Bronchial smooth muscle cell (primary cell): ENCODE measurements around the gene P2RY2. TPM values are rescaled to one million over a fixed set of nuclear protein-coding genes. Genes with fewer than 3 reads are reported as not detected.

Experiments
- total RNA-seq: library from RNA; depleted of rRNA; stranded (reverse); fragments of >200 nt; gene quantifications from 2 replicates; pipeline ENCODE4 v1.2.1, GENCODE V29; 2014

The P2RY2 gene
- under 0.01 TPM in 1 of 2 replicates, not detected in the other for total RNA-seq

GRCh38 chr11:73218106-73218829, at the start of gene P2RY2:
Gene P2RY2 (plus strand): TSS chr11:73218281. CDS start chr11:73234160, 15,879 bp downstream.

GRCh38 chr11:73271936-73272679, 54.0 kb downstream of the P2RY2 start, which contains the start of gene P2RY6:
Gene P2RY6 (plus strand): TSS chr11:73272338. CDS start chr11:73296519, 24,181 bp downstream.

Other genes starting within 250 kb of the P2RY2 start
- gene FCHSD2, start 76.0 kb upstream of the P2RY2 start, total RNA-seq: 4.9 and 5.3 TPM in 2 replicates
- gene P2RY6, start 54.1 kb downstream of the P2RY2 start, total RNA-seq: not detected in 2 replicates
- 21.9 and 24.6 TPM in 2 replicates for gene ARHGEF17, start 90.0 kb downstream of the P2RY2 start, total RNA-seq
- 1.0 and 1.3 TPM in 2 replicates for gene RELT, start 158.1 kb downstream of the P2RY2 start, total RNA-seq